HEK293T (cell line): ENCODE results near the gene NMT1.

ENCODE experiments used
- BHLHE40 ChIP-seq: fragments of 450-650 bp; IDR thresholded peaks from 2 replicates; pipeline ENCODE4 v1.6.1; 2016; ENCODE audit warnings: mild to moderate bottlenecking, moderate library complexity, borderline replicate concordance
- CTBP1 ChIP-seq: fragments of 450-650 bp; IDR thresholded peaks from 2 replicates; pipeline ENCODE4 v1.6.1; 2016; ENCODE audit warnings: borderline replicate concordance
- FOXK2 ChIP-seq: fragments of 450-650 bp; IDR thresholded peaks from 2 replicates; pipeline ENCODE4 v1.6.1; 2016; ENCODE audit warnings: mild to moderate bottlenecking
- FOXM1 ChIP-seq: fragments of 450-650 bp; IDR thresholded peaks from 2 replicates; pipeline ENCODE4 v1.6.1; 2017; ENCODE audit warnings: mild to moderate bottlenecking, borderline replicate concordance
- HDGF ChIP-seq: fragments of 450-650 bp; IDR thresholded peaks from 2 replicates; pipeline ENCODE4 v1.6.1; 2017; ENCODE audit warnings: antibody characterized with exemption, borderline replicate concordance
- L3MBTL2 ChIP-seq: fragments of 450-650 bp; conservative IDR thresholded peaks from 2 replicates; pipeline ENCODE4 v1.6.1; 2016; ENCODE audit warnings: mild to moderate bottlenecking
- LEF1 ChIP-seq: fragments of 450-650 bp; IDR thresholded peaks from 2 replicates; pipeline ENCODE4 v1.6.1; 2017; ENCODE audit warnings: mild to moderate bottlenecking, borderline replicate concordance
- NFRKB ChIP-seq: fragments of 450-650 bp; IDR thresholded peaks from 2 replicates; pipeline ENCODE4 v1.6.1; 2016; ENCODE audit warnings: mild to moderate bottlenecking, moderate library complexity
- SP1 ChIP-seq: fragments of 450-650 bp; IDR thresholded peaks from 2 replicates; pipeline ENCODE4 v1.6.1; 2017
- TARDBP ChIP-seq: fragments of 450-650 bp; IDR thresholded peaks from 2 replicates; pipeline ENCODE4 v1.6.1; 2016

- TF ChIP-seq LEF1 (no peak), L3MBTL2 (no peak), NFRKB (no peak), HDGF (no peak), BHLHE40 (no peak), SP1 (no peak), FOXM1 (no peak), TARDBP (no peak), CTBP1 (no peak), FOXK2 (no peak)
These were observed 44.9 kb upstream of the NMT1 start for GRCh38 chr17:45016237-45016636.
